Neural crest cell (in vitro differentiated cells): ENCODE measurements around the gene DHX8. TPM values are rescaled to one million over a fixed set of nuclear protein-coding genes. Genes with fewer than 3 reads are reported as not detected.

Experiments used
- DNase-seq: peaks from one replicate; pipeline ENCODE4 v3.0.0; 2021; ENCODE audit warnings: low read depth, mixed read lengths, low spot score
- H3K27ac Mint-ChIP-seq: one replicate; pipeline ENCODE4 v1.8.0; 2021; ENCODE audit warnings: mild to moderate bottlenecking, mixed read lengths; ENCODE audit not compliant: unreplicated experiment
- H3K27me3 Mint-ChIP-seq: 2 replicates; pipeline ENCODE4 v1.8.0; 2021; ENCODE audit warnings: low read depth, mild to moderate bottlenecking, mixed read lengths
- H3K36me3 Mint-ChIP-seq: 2 replicates; pipeline ENCODE4 v1.8.0; 2021; ENCODE audit warnings: low read depth, mild to moderate bottlenecking, mixed read lengths
- H3K4me1 Mint-ChIP-seq: 2 replicates; pipeline ENCODE4 v1.8.0; 2021; ENCODE audit warnings: mixed read lengths
- H3K4me3 Mint-ChIP-seq: one replicate; pipeline ENCODE4 v1.8.0; 2021; ENCODE audit warnings: mild to moderate bottlenecking, mixed read lengths
- H3K9me3 Mint-ChIP-seq: 2 replicates; pipeline ENCODE4 v1.8.0; 2021; ENCODE audit warnings: mixed read lengths
- total RNA-seq: library from RNA; stranded (reverse); gene quantifications from 2 replicates; pipeline ENCODE4 v1.2.1, GENCODE V29; 2021
- TF ChIP-seq, protein P1 (sequence below): fragments of 200-600 bp; sonication (generic); conservative IDR thresholded peaks from 2 replicates; pipeline ENCODE4 v1.5.0; 2021; ENCODE audit warnings: antibody characterized with exemption, mild to moderate bottlenecking

The DHX8 gene
- total RNA-seq, 1 donor from 2014 or later: 68.0 TPM

DNA sequence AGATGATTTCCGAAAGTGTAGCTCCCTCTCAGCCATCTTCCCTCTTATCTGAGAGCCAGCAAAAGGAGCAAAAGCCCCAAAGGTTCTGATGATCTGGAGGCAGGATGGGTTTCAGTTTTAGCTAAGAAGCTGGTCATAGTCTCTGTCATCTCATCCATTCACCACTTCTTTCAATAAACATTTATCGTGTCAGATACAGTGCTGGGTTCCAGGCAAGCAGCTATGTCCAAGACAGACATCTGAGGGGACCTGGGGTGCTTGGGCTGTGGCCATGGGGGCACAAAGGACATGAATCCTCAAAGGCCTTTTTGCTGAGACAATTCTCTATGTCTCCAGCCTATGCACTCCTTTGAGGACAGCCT is 63.4 kb downstream of the DHX8 start:
- peaks cover 63% of the 10 kb centered on the region for H3K4me1 Mint-ChIP-seq
- no peaks in the 10 kb centered on the region for H3K9me3 Mint-ChIP-seq
- TF ChIP-seq, protein P1, sequence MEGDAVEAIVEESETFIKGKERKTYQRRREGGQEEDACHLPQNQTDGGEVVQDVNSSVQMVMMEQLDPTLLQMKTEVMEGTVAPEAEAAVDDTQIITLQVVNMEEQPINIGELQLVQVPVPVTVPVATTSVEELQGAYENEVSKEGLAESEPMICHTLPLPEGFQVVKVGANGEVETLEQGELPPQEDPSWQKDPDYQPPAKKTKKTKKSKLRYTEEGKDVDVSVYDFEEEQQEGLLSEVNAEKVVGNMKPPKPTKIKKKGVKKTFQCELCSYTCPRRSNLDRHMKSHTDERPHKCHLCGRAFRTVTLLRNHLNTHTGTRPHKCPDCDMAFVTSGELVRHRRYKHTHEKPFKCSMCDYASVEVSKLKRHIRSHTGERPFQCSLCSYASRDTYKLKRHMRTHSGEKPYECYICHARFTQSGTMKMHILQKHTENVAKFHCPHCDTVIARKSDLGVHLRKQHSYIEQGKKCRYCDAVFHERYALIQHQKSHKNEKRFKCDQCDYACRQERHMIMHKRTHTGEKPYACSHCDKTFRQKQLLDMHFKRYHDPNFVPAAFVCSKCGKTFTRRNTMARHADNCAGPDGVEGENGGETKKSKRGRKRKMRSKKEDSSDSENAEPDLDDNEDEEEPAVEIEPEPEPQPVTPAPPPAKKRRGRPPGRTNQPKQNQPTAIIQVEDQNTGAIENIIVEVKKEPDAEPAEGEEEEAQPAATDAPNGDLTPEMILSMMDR: no peak
- DNase-seq: no peak
- peak overlapping the region; percentile 94 for H3K4me3 Mint-ChIP-seq
- no peak overlapping the region for H3K27ac Mint-ChIP-seq
- H3K36me3 Mint-ChIP-seq: no peaks in the 10 kb centered on the region
- H3K27me3 Mint-ChIP-seq: peaks cover 10% of the 10 kb centered on the region

DNA sequence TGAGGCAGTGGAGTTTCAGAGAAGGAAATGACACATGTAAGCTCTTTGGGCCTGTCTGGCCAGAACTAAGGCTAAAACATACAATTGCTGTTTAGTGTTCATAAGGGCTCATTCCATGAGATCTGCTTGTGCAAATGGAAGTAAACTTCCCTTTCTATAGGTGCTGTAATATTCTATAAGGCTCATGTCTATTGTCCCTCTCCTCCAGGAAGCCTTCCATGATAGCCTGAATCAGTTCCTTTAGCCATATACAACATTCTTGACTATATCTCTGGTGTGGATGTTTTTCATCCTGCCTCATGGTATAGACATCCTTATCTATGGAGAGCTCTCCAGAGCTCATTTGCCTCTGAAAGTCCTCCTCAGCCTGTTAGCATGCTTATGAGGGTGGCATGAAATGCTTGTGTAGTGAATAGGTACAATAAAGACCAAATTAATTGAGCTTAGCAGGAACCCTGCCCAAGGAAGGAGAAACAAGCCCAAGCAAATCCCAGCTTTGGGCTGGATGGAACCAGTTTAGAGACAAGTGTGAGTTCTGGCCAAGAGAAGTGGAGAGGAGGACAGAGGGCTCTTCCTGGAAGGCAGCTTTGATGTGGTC is 64.0 kb downstream of the DHX8 start:
- no peak for DNase-seq
- Mint-ChIP-seq H3K27me3 (peaks cover 9% of the 10 kb centered on the region), H3K4me3 (peak overlapping the region; percentile 94), H3K9me3 (no peaks in the 10 kb centered on the region), H3K36me3 (no peaks in the 10 kb centered on the region), H3K4me1 (peaks cover 58% of the 10 kb centered on the region), H3K27ac (no peak overlapping the region)
- TF ChIP-seq, protein P1: no peak

DNA sequence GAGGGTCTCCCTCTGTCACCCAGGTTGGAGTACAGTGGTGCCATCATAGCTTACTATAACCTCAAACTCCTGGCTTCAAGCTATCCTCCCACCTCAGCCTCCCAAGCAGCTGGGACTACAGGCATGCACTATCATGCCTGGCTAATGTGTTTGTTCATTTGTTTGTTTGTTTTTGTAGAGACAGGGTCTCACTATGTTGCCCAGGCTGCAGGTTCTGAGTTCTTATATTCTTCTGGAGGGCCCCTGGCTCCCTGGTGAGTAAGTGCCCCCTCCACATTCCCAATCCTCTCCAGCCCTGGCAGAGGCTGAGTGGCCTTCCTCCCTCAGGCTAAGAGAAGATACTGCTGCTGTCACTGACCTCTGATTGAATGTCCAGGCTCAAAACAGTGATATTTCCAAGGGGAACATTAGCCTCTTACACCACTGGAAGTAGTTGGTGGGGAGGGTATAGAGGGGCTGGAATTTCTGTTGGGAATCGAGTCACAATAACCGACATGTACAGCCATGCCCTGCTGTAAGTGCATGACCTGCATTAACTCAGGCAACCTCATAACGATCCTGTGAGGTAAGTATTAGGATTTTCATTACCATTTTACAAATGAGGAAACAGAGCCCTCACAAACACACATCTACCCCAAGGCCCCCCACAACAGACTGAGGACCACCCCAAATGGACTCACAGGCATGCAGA is 65.1 kb downstream of the DHX8 start:
- Mint-ChIP-seq H3K9me3 (no peaks in the 10 kb centered on the region), H3K4me1 (peaks cover 52% of the 10 kb centered on the region), H3K36me3 (no peaks in the 10 kb centered on the region), H3K27ac (no peak overlapping the region), H3K4me3 (no peak overlapping the region), H3K27me3 (peaks cover 9% of the 10 kb centered on the region)
- TF ChIP-seq, protein P1: no peak
- no peak for DNase-seq

DNA sequence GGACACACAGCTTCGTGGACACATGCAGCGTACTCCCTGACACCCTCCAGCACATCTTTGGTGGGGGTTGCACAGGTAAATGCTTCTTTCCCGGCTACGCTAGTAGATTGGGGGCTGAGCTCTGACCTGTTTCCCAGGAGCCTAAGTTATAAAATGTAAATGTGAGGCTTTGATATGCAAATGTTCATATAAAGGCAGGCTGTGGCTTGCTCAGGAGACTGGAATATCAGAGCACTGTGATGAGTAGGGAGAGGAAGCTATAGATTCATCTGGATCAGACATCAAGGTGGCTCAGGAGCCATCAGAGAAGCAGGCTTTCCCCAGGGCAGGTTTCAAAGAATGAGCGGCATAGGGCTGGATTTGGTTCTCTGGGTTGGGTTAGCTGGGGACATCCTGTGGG is 65.7 kb downstream of the DHX8 start:
- Mint-ChIP-seq H3K27me3 (peaks cover 12% of the 10 kb centered on the region), H3K9me3 (no peaks in the 10 kb centered on the region), H3K4me3 (no peak overlapping the region), H3K4me1 (peaks cover 52% of the 10 kb centered on the region), H3K36me3 (no peaks in the 10 kb centered on the region), H3K27ac (peak overlapping the region; percentile 2)
- TF ChIP-seq, protein P1: no peak
- DNase-seq: no peak

DNA sequence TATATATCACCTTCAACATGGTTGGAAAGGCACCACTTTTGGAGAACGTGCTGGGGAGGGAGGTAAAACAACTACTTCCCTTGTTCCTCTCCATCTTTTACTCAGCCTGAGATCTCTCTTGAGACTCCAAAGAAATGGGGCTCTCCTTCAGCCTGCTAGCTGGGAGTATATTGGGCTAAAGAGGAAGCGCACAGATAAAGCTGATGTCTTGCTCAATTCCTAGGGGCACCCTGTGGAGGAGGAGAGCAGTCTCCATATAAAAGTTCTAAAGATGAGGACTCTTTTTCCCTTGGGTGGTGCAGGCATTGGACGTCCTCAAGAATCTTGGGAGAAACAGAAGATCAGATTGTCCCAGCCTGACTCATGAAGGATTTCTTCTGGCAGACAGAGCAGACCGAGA is 67.0 kb downstream of the DHX8 start:
- H3K27ac Mint-ChIP-seq: peak overlapping the region; percentile 50
- peaks cover 52% of the 10 kb centered on the region for H3K4me1 Mint-ChIP-seq
- H3K27me3 Mint-ChIP-seq: peaks cover 8% of the 10 kb centered on the region
- no peak overlapping the region for H3K4me3 Mint-ChIP-seq
- no peaks in the 10 kb centered on the region for H3K36me3 Mint-ChIP-seq
- TF ChIP-seq, protein P1: no peak
- no peaks in the 10 kb centered on the region for H3K9me3 Mint-ChIP-seq
- DNase-seq: no peak
